Smooth muscle cell (in vitro differentiated cells): ENCODE results near the gene CSMD2. TPM values are rescaled to one million over a fixed set of nuclear protein-coding genes. Genes with fewer than 3 reads are reported as not detected.

Experiments used
- DNase-seq: peaks from one replicate; lab custom pipeline; 2025; ENCODE audit not compliant: unreplicated experiment; lab: John Stamatoyannopoulos, UW
- H2AFZ ChIP-seq: fragments of 200-600 bp; sonication (generic); 2 replicates; pipeline ENCODE4 v1.6.0; 2016; ENCODE audit warnings: antibody characterized with exemption, low read depth, mild to moderate bottlenecking
- H3F3A ChIP-seq: fragments of 200-600 bp; sonication (generic); 2 replicates; pipeline ENCODE4 v1.6.0; 2017; ENCODE audit warnings: antibody characterized with exemption, low read depth
- H3K27ac ChIP-seq: fragments of 200-600 bp; sonication (generic); 2 replicates; pipeline ENCODE4 v1.5.1; 2016; ENCODE audit warnings: low read depth, mild to moderate bottlenecking
- H3K27me3 ChIP-seq: fragments of 200-600 bp; sonication (generic); 2 replicates; pipeline ENCODE4 v1.6.1; 2016; ENCODE audit warnings: low read depth, mild to moderate bottlenecking
- H3K36me3 ChIP-seq: fragments of 200-600 bp; sonication (generic); 2 replicates; pipeline ENCODE4 v1.5.1; 2016; ENCODE audit warnings: low read depth
- H3K4me1 ChIP-seq: fragments of 200-600 bp; sonication (generic); 2 replicates; pipeline ENCODE4 v1.5.1; 2016; ENCODE audit warnings: low read depth
- H3K4me2 ChIP-seq: fragments of 200-600 bp; sonication (generic); 2 replicates; pipeline ENCODE4 v1.6.0; 2016; ENCODE audit warnings: mild to moderate bottlenecking
- H3K4me3 ChIP-seq: fragments of 200-600 bp; sonication (generic); 2 replicates; pipeline ENCODE4 v1.5.1; 2016; ENCODE audit warnings: mild to moderate bottlenecking
- H3K79me2 ChIP-seq: fragments of 200-600 bp; sonication (generic); 2 replicates; pipeline ENCODE4 v1.6.0; 2016; ENCODE audit warnings: low read depth, mild to moderate bottlenecking
- H3K9ac ChIP-seq: fragments of 200-600 bp; sonication (generic); 2 replicates; pipeline ENCODE4 v1.6.0; 2016; ENCODE audit warnings: low read depth
- H3K9me3 ChIP-seq: fragments of 200-600 bp; sonication (generic); replicated peaks from 2 replicates; pipeline ENCODE4 v1.5.1; 2016; ENCODE audit warnings: low read depth
- H4K20me1 ChIP-seq: fragments of 200-600 bp; sonication (generic); 2 replicates; pipeline ENCODE4 v1.6.0; 2016; ENCODE audit warnings: low read depth
- CTCF ChIP-seq: fragments of 200-600 bp; sonication (generic); IDR thresholded peaks from 2 replicates; pipeline ENCODE4 v1.5.1; 2017; ENCODE audit warnings: borderline replicate concordance, mild to moderate bottlenecking, antibody characterized with exemption; ENCODE audit not compliant: insufficient read depth, poor library complexity, severe bottlenecking
- WGBS: methylation state at CpG from one replicate; pipeline ENCODE4 v1.1.7; 2016; ENCODE audit warnings: low lambda C conversion rate; 5-methylcytosine and 5-hydroxymethylcytosine counted together
- polyA plus RNA-seq: library from polyadenylated mRNA; unstranded; fragments of >200 nt; fragmentation: Nextera tagmentation; extraction: Ambion mirVana; gene quantifications from 2 replicates; pipeline ENCODE4 v1.2.1, GENCODE V29; 2016
- total RNA-seq: library from RNA; depleted of rRNA; stranded (reverse); fragments of >200 nt; gene quantifications from 2 replicates; pipeline ENCODE4 v1.2.3, GENCODE V29; 2014

CSMD2 gene
- total and polyA plus RNA-seq, 2 experiments from 2014 or later: 0.65 to 1.8 TPM

GRCh38 chr1:33972676-33973395, 192.2 kb downstream of the CSMD2 start:
- Histone ChIP-seq H4K20me1 (no peaks in the 10 kb centered on the region), H3K36me3 (no peaks in the 10 kb centered on the region)

GRCh38 chr1:33971913-33972312, 193.1 kb downstream of the CSMD2 start:
- no peak for DNase-seq
- peak overlapping the region; percentile 53 for H3K4me2 ChIP-seq
- no peak overlapping the region for H3K4me3 ChIP-seq
- H3K4me1 ChIP-seq: peaks cover 16% of the 10 kb centered on the region
- H3F3A ChIP-seq: peaks cover 5% of the 10 kb centered on the region
- WGBS: 57% methylated on average over 7 of the region's 7 CpGs
- peaks cover 3% of the 10 kb centered on the region for H3K27me3 ChIP-seq
- H3K36me3 ChIP-seq: no peaks in the 10 kb centered on the region
- H2AFZ ChIP-seq: no peak overlapping the region
- H4K20me1 ChIP-seq: no peaks in the 10 kb centered on the region
- no peak for TF ChIP-seq CTCF
- peak overlapping the region; percentile 73 for H3K27ac ChIP-seq
- no peaks in the 10 kb centered on the region for H3K79me2 ChIP-seq
- H3K9me3 ChIP-seq: no peaks in the 10 kb centered on the region
- peak overlapping the region; percentile 23 for H3K9ac ChIP-seq

More at GRCh38 chr1:33972676-33973395, 192.2 kb downstream of the CSMD2 start:
- TF ChIP-seq CTCF: no peak
- Histone ChIP-seq H3F3A (peaks cover 5% of the 10 kb centered on the region), H2AFZ (no peak overlapping the region), H3K79me2 (no peaks in the 10 kb centered on the region), H3K4me3 (no peak overlapping the region), H3K9ac (no peak overlapping the region), H3K27me3 (peaks cover 12% of the 10 kb centered on the region), H3K4me2 (peak overlapping the region; percentile 53), H3K4me1 (peaks cover 16% of the 10 kb centered on the region), H3K9me3 (no peaks in the 10 kb centered on the region), H3K27ac (peak overlapping the region; percentile 73)
- DNase-seq: no peak
- WGBS: 49% methylated on average over 10 of the region's 10 CpGs

- Histone ChIP-seq H4K20me1 (no peaks in the 10 kb centered on the region), H3K4me3 (no peak overlapping the region), H3K36me3 (no peaks in the 10 kb centered on the region), H3K4me1 (peaks cover 16% of the 10 kb centered on the region), H3K27ac (peak overlapping the region; percentile 73), H3F3A (peaks cover 5% of the 10 kb centered on the region), H3K4me2 (peak overlapping the region; percentile 53), H3K27me3 (no peaks in the 10 kb centered on the region), H3K9ac (no peak overlapping the region), H3K79me2 (no peaks in the 10 kb centered on the region), H2AFZ (no peak overlapping the region), H3K9me3 (no peaks in the 10 kb centered on the region)
- 45% methylated on average over 17 of the region's 17 CpGs for WGBS
- peak; percentile 24 for DNase-seq
- TF ChIP-seq CTCF: no peak
Measured at GRCh38 chr1:33971018-33971710, 193.9 kb downstream of the CSMD2 start.
